Loucy (cell line): Measurements from ENCODE around the gene RBM26.

ENCODE experiments used
- H2AFZ ChIP-seq: fragments of 200-600 bp; sonication (generic); 2 replicates; pipeline ENCODE4 v1.6.0; 2016; ENCODE audit warnings: antibody characterized with exemption, mild to moderate bottlenecking, low read length, moderate library complexity
- H3F3A ChIP-seq: fragments of 200-600 bp; 2 replicates; pipeline ENCODE4 v1.6.0; 2016; ENCODE audit warnings: antibody characterized with exemption, low read depth, mild to moderate bottlenecking
- H3K27me3 ChIP-seq: fragments of 200-600 bp; sonication (generic); 2 replicates; pipeline ENCODE4 v1.6.1; 2014; ENCODE audit warnings: low read length, mild to moderate bottlenecking; ENCODE audit not compliant: insufficient read depth, poor library complexity, severe bottlenecking
- H3K36me3 ChIP-seq: fragments of 200-600 bp; sonication (generic); 2 replicates; pipeline ENCODE4 v1.6.1; 2016; ENCODE audit warnings: low read length; ENCODE audit not compliant: insufficient read depth
- H3K4me1 ChIP-seq: fragments of 200-600 bp; sonication (generic); 2 replicates; pipeline ENCODE4 v1.5.1; 2014; ENCODE audit warnings: low read length, mild to moderate bottlenecking; ENCODE audit not compliant: insufficient read depth, poor library complexity, severe bottlenecking
- H3K4me2 ChIP-seq: fragments of 200-600 bp; sonication (generic); 2 replicates; pipeline ENCODE4 v1.6.0; 2014; ENCODE audit warnings: antibody characterized with exemption, low read length, low read depth, mild to moderate bottlenecking; ENCODE audit not compliant: poor library complexity, severe bottlenecking
- H3K4me3 ChIP-seq: fragments of 200-600 bp; sonication (generic); 2 replicates; pipeline ENCODE4 v1.5.1; 2014; ENCODE audit warnings: low read length, mild to moderate bottlenecking, mixed read lengths; ENCODE audit not compliant: poor library complexity, severe bottlenecking
- H3K79me2 ChIP-seq: fragments of 200-600 bp; sonication (generic); 2 replicates; pipeline ENCODE4 v1.6.1; 2014; ENCODE audit warnings: low read length; ENCODE audit not compliant: insufficient read depth
- H3K9ac ChIP-seq: fragments of 200-600 bp; sonication (generic); 2 replicates; pipeline ENCODE4 v1.6.0; 2014; ENCODE audit warnings: mild to moderate bottlenecking, low read depth, low read length, moderate library complexity; ENCODE audit not compliant: poor library complexity, severe bottlenecking
- H3K9me2 ChIP-seq: fragments of 200-600 bp; sonication (generic); replicated peaks from 2 replicates; pipeline ENCODE4 v1.6.1; 2016; ENCODE audit warnings: low read depth, low read length, mixed read lengths
- H3K9me3 ChIP-seq: fragments of 200-600 bp; sonication (generic); 2 replicates; pipeline ENCODE4 v1.6.1; 2014; ENCODE audit warnings: mild to moderate bottlenecking, antibody characterized with exemption, low read length, low read depth; ENCODE audit not compliant: insufficient read depth
- H4K20me1 ChIP-seq: fragments of 200-600 bp; sonication (generic); 2 replicates; pipeline ENCODE4 v1.6.0; 2014; ENCODE audit warnings: antibody characterized with exemption, low read length, mild to moderate bottlenecking; ENCODE audit not compliant: insufficient read depth, poor library complexity, severe bottlenecking
- CTCF ChIP-seq: fragments of 200-600 bp; sonication (generic); conservative IDR thresholded peaks from 2 replicates; pipeline ENCODE4 v1.5.1; 2014; ENCODE audit warnings: mild to moderate bottlenecking, antibody characterized with exemption, low read length
- EZH2phosphoT487 ChIP-seq: fragments of 200-600 bp; IDR thresholded peaks from 2 replicates; pipeline ENCODE4 v1.6.1; 2018; ENCODE audit warnings: antibody characterized with exemption, mild to moderate bottlenecking, moderate library complexity, borderline replicate concordance

Gene RBM26

DNA sequence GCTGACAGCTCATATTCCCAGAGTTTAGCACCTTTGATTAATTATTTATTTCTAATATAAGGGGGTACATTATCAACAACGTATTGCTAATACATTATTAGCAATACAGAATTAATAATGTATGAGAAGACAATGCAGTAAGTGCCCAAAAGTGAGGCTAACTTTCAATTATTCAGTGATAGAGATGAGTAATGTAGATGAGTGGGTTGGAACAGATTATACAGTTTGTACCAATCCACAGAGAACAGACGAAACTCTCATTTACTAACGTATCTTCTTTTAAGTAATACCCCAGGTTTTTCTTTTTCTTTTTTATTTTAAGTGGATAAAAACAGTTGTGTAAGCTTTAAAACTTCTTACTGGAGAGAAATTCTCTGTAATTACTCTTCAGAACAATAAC lies 36.7 kb upstream of the RBM26 start:
- Histone ChIP-seq H3K36me3 (no peaks in the 10 kb centered on the region), H3K27me3 (no peaks in the 10 kb centered on the region), H3K9ac (no peak overlapping the region), H3K4me3 (no peak overlapping the region), H3K79me2 (no peaks in the 10 kb centered on the region), H3K9me2 (no peaks in the 10 kb centered on the region), H3F3A (no peaks in the 10 kb centered on the region), H4K20me1 (no peaks in the 10 kb centered on the region), H2AFZ (no peak overlapping the region), H3K9me3 (no peaks in the 10 kb centered on the region), H3K4me1 (no peaks in the 10 kb centered on the region), H3K4me2 (no peak overlapping the region)
- no peak for TF ChIP-seq EZH2phosphoT487
- no peak for TF ChIP-seq CTCF

GRCh38 chr13:79442221-79442620 lies 36.2 kb upstream of the RBM26 start:
- Histone ChIP-seq H4K20me1 (no peaks in the 10 kb centered on the region), H3K9ac (no peak overlapping the region), H3F3A (no peaks in the 10 kb centered on the region), H3K4me3 (no peak overlapping the region), H3K79me2 (no peaks in the 10 kb centered on the region), H3K36me3 (no peaks in the 10 kb centered on the region), H3K9me2 (no peaks in the 10 kb centered on the region), H3K9me3 (no peaks in the 10 kb centered on the region), H2AFZ (no peak overlapping the region), H3K27me3 (no peaks in the 10 kb centered on the region), H3K4me1 (no peaks in the 10 kb centered on the region), H3K4me2 (no peak overlapping the region)
- TF ChIP-seq EZH2phosphoT487 = no peak
- TF ChIP-seq CTCF = no peak

DNA sequence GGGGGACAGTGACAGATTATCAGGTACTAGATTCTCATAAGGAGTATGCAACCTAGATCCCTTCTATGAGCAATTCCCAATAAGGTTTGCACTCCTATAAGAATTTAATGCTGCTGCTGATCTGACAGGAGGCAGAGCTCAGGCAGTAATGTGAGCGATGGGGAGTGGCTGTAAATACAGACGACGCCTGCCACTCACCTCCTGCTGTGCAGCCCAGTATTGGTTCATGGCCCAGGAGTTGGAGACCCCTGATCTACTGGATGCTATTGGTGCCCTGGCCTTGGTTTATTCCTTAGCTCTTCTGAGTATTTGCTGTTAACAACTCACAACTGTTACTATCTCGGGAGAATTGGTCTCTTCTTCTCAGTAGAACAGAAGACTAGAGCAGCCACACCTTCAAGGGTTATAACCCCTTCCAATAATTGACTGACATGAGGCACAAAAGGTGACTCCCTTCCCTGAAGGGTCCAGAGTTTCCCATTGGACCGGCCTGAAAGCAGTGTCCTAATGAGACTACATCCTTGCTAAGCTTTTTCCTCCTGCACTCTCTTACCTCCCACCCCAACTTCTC lies 35.0 kb upstream of the RBM26 start:
- Histone ChIP-seq H3K79me2 (no peaks in the 10 kb centered on the region), H2AFZ (no peak overlapping the region), H3K4me1 (no peaks in the 10 kb centered on the region), H3F3A (no peaks in the 10 kb centered on the region), H3K9ac (no peak overlapping the region), H3K4me3 (no peak overlapping the region), H3K9me3 (no peaks in the 10 kb centered on the region), H3K36me3 (no peaks in the 10 kb centered on the region), H3K9me2 (no peaks in the 10 kb centered on the region), H3K27me3 (no peaks in the 10 kb centered on the region), H4K20me1 (no peaks in the 10 kb centered on the region), H3K4me2 (no peak overlapping the region)
- TF ChIP-seq CTCF = no peak
- no peak for TF ChIP-seq EZH2phosphoT487
